NK-92 treated with Interleukin-12 subunit alpha and Interleukin-12 subunit beta, amount 100 ng/mL, for 24 hours (cell line): ENCODE results near the gene FOXP3.
"Not testable (repeated sequence)": the region's sequence is repeated elsewhere in the genome, so short reads cannot be mapped to it uniquely, and the experiment has no call there.

Experiments used
- DNase-seq: peaks from one replicate; lab custom pipeline; 2025; lab: John Stamatoyannopoulos, UW

Gene FOXP3, protein sequence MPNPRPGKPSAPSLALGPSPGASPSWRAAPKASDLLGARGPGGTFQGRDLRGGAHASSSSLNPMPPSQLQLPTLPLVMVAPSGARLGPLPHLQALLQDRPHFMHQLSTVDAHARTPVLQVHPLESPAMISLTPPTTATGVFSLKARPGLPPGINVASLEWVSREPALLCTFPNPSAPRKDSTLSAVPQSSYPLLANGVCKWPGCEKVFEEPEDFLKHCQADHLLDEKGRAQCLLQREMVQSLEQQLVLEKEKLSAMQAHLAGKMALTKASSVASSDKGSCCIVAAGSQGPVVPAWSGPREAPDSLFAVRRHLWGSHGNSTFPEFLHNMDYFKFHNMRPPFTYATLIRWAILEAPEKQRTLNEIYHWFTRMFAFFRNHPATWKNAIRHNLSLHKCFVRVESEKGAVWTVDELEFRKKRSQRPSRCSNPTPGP

DNA sequence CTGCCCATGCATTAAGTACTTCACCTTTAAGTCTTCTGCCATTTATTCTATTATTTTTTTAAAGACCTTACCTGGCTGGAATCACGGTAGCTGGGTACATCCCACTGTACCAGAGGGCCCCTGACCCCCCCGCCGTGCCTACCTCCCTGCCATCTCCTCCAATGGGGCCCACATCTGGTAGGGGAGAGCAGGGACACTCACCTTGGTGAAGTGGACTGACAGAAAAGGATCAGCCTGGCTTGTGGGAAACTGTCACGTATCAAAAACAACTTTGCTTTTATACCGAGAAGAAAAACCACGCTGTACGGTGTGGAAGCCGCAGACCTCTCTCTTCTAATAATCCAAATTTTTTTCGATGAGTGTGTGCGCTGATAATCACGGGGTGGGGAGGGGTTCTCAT, at the start of gene FOXP3:
TSS of gene FOXP3 (minus strand) at position 251 of the 400 bp plus-strand sequence. CDS start 6,205 bp downstream, outside the sequence.
- DNase-seq, result no peak

DNA sequence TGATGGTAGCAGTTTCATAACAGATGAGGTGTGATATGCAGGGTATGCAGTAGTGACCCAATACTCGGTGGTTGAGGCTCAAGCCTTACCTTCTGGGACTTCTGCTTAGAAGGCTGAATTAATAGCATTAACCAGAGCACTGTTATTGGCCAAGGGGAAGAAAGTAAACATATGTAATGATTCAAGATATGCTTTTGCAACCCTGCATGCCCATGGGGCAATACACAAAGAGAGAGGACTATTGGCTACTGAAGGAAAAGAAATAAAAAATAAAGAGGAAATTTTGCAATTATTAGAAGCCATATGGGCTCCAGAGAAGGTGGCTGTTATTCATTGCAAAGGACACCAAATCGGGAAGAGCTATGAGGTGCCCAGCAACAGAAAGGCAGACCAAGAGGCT, 47.7 kb upstream of the FOXP3 start:
- DNase-seq, result no peak

DNA sequence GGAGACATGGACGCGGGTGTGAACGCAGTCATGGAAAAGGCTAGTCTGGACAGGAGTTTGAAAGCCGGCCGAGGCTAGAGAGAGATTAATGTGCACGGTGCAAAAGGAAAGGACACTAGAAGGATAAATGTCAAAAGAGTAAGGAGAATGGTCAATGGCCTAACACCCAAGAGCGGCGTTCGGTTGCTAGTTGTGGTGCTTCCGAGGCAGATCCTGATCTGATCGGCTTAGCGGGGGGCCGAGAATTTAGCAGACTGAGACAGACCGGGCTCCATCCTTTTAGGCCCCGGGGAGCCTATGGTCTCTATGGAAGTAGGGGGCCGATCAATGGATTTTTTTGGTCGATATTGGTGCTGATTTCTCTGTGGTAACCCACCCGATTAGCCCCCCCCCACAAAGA, 45.9 kb upstream of the FOXP3 start:
- DNase-seq, result no peak

DNA sequence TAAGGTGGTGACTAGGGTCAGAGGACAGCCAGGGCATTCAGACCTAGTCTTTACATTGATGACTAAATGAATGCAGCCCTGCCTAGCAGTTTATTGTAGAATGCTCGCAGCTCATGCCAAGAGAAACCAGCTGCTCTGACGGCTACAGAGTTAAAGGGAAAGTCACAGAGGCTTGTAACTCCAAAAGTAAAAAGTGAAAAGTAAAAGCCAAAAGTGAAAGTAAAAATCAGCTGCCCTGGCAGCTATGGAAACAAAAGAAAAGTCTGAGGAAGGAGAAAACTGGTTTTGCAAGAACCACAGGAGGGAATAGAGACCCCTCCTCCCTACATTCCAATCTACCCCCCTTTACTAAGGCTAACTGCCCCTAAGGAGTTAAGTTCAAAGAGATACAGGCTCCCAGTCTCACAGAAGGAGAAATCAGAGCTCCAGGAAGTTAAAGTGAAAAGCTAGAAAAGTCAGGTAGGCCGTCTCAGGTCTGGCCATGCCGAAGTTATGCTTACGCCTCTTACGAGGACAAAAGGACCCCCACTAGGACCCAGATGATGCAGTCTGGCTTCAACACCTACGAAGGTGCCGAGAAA, 45.0 kb upstream of the FOXP3 start:
- DNase-seq, result no peak

DNA sequence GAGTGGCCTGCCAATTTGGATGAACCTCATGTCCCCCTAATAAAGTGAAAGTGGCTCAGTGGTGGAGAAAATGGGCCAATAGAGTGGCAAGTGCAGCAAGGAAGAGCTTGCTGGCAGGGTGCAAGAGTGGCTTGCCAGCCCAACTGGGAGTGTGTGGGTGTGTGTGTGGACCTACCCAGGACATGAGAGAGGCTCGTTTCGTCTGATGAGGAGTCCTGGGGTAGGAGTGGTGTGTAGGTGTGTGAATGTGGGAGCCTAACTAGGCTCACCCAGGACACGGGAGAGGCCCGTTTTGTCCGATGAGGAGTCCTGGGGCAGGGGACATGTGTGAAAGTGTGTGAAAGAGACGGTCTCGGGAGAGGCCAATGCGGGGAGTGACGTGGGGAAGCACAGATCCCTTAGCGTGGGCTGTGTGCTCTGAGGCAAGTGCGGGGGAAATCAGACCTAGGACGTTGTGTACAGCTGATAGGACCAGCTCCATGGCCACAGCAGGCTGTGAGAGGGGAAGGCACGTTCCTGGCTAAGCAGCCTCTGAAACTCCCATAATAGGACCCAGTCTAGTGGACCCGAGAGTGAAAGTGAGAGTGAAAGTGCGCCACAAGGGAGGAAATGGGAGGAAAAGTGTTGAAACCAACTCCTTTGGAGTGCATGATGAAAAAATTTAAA, 44.2 kb upstream of the FOXP3 start:
- DNase-seq, result no peak

DNA sequence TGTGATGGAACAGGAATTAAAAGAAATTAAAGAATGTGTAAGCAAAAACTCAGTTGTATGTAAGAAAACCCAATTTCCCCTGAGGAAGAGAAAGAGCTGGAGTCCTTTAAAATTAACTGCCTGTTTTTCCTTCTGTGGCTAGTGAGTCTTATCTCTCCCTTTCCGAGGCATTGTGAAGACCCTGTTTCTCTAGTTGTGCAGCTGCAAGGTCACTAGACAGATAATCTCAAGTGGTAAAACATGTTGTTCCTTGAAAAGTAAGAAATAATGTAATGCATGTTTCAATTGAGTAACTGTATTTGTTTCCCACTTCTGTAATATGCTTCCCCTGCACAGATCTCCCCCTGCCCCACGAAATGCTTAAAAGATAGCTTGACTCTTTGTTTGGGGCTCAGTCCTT, 43.3 kb upstream of the FOXP3 start:
- DNase-seq, result not testable (repeated sequence)

DNA sequence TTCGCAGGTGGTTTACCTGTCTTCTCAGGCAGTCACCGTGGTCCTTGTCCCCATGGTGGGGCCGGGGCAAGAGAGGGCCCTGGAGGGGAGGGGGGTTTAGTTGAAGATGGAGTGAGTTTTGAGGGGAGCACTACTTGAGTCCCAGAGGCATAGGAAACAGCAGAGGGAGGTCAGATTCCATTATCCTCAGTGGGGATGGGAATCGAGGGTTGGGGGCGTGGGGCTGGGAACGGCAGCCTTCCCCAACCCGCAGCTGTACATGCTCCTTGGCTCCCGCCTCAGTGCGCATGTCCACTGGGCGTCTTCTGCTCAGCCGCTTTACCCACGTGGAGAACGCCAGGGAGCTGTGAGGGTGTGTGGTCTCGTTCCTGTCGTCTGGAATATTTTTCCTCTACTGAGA, 38.8 kb upstream of the FOXP3 start, which contains the start of gene GAGE10:
TSS of gene GAGE10 (plus strand) at position 301 of the 400 bp plus-strand sequence. CDS start 1,214 bp downstream, outside the sequence.
- DNase-seq, result no peak

DNA sequence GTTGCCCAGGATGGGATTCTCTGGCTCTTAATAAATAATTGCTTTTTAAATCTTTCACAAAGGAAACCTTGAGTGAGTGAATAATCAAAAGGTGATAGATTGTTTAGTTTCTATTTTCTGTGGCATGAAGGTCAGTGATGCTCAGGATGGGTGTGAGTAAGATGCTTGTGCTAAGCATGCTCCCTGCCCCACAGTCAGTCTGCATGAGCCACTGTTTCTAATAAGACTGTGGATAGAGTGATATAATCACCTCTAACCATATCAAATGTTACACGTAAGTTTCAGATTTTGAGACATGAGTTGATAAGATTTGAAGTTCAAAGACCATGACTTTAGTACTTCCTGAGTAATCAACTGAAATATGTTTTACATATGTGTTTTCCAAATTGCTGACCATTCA, 36.2 kb upstream of the FOXP3 start:
- no peak for DNase-seq

DNA sequence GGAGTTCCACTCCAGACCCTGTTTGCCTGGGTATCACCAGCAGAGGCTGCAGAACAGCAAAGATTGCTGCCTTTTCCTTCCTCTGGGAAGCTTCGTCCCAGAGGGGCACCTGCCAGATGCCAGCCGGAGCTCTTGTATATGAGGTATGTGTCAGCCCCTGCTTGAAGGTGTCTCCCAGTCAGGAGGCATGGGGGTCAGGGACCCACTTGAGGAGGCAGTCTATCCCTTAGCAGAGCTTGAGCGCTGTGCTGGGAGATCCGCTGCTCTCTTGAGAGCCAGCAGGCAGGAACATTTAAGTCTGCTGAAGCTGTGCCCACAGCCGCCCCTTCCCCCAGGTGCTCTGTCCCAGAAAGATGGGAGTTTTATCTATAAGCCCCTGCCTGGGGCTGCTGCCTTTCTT, 34.8 kb upstream of the FOXP3 start:
- DNase-seq, result not testable (repeated sequence)

DNA sequence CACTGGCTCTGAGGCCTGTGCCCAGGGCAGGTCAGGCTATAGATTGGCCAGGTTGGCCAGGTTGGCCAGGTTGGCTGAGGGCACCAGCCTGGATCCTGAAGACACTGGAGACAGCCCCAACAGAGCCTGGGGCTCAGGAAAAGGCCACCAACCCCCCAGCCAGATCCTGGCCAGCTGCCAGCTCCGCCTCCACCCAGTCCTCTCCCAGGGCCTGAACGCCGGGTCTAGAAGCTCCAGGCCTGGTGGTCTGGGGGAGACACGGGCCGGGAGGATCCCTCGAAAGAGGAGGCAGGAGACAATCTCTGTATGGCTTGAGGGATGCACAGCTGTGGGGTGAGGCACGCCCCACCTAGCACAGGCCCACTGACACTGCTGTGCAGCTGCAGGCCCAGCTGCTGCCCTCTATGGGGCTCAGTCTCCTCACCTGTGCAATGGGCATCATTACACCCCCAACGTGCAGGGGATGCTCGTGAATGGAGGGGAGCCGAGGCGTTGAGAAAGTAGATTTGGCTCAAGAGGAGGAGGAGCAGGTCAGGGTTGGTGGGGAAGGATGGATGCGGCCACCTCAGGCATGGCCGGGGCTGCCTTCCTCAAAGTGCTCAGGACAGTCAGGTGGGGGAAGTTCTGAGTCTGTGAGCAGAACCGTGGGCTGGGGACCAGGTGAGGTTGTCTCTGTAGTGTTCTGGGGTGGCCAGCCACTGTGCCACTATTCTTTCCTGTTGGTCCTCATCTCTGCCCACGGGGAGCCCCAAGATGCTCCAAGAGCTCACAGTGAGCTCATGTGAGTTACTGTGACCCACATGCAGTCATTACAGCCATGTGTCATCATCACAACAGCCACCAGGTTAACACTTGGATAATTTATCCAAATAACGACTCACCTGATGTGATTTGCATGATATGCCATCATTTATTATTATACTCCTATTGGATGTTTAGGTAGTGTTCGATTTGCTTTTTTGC, 28.2 kb upstream of the FOXP3 start:
- no peak for DNase-seq

DNA sequence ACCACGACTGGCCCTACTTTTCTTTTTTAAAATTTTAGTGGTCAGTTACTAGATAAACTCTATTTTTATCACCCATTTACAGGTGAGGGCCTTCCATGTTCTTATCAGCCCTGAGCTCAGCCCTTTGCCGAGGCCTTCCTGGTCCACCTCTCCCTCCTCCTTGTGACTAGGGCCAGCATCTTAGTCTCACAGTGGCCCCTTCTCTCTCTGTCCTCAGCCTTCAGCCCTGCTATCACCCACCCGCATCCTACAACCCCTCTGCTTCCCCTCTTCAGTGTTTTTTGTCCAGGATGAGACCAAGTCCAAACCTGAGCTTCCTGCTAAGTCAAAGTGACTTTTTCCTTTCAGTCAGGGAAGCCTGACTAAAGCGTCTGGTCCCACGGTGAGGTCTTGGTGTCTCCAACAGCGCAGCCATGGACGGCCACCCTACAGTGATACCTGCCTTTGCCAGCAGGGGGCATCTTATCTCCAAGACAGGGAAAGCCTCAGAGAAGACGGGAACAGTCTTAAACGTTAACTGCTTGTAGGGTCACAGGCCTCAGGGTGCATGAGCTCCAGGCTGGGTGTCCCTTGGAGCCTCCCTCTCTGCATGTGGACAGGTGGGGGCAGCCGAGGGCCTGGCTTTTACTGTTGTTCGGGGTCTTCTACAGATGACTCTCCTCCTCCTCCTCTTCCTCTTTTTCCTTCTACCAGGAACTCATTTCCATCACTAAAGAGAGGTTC, 27.3 kb upstream of the FOXP3 start:
- DNase-seq, result peak; percentile 18

DNA sequence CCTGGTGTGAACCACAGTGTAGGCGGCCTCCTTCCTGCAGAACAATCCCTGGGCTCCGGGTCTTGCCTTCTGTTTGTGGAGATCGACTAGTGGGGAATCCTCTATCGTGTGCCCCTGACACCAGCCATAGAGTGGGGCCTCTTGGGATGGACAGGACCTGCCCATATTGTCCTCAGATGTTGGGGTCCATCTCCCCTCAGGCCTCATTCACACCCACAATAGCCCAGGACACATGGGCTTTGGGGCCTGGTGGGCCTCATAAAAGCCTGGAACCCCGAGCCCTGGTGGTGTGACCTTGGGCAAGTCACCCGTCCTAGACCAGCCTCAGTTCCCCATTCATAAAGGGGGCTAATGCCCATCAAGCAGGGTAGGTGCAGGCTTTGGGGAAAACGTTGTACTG, 25.7 kb upstream of the FOXP3 start:
- no peak for DNase-seq

DNA sequence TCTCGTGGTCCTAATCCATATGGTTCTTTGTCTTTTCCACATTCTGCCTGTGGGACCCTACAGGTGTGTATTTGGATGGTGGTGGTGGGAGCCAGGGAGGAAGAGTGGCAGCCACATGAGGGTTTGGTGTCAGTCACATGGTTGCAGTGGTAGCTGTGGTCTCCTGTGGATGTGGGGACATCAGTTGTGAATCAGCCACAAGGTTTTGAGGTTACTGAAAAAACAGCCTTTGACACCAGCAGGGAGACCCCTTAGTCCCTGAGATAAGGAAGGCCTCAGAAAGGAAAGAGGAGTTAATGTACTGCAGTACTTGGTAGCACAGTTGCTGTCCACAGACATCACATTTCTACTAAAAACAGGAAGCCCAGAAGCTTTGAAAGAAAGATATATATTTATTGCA, 23.2 kb upstream of the FOXP3 start:
- no peak for DNase-seq

DNA sequence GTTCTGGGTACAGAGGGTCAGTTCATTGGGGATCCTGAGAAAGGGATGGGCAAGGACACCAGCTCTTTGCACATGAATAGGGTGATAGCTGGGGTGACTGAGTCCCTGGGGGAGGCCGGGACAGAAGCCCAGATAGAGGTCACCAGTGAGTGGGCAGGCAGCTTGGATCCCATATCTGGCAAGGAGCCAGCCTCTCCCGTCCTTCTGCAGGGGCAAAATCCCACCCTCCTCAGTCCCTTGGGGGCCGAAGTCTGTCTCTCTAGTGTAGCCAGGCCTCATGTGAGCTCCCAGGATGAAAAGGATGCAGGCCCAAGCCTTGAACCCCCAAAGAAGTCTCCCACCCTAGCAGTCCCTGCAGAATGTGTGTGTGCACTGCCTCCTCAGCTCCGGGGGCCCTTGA, 22.1 kb upstream of the FOXP3 start:
- DNase-seq, result no peak

DNA sequence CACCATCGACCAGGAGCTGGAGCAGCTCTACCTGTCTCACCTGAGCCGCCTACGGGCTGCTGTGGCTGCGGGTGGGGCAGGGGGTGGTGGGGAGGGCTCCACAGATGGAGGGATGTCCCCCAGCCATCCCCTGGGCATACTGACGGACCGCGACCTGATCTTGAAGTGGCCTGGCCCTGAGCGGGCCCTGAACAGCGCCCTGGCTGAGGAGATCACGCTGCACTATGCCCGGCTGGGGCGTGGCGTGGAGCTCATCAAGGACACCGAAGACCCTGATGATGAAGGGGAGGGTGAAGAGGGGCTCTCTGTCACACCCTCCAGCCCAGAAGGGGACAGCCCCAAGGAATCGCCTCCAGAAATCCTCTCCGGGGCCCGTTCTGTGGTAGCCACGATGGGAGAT, 21.6 kb upstream of the FOXP3 start:
- no peak for DNase-seq

DNA sequence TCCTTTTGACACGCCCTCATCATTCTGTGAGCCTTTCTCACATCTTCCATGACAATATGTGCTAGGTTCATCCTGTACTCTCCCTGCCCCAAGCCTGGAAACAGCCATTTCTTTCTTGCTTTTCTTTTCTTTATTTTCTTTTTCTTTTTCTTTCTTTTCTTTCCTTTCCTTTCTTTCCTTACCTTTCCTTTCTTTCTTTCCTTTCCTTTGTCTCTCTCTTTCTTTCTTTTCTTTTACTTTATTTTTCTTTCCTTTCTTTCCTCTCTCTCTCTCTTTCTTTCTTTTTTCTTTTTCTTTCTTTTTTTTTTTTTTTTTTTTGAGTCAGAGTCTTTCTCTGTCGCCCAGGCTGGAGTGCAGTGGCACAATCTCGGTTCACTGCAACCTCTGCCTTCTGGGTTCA, 19.7 kb upstream of the FOXP3 start:
- no peak for DNase-seq

DNA sequence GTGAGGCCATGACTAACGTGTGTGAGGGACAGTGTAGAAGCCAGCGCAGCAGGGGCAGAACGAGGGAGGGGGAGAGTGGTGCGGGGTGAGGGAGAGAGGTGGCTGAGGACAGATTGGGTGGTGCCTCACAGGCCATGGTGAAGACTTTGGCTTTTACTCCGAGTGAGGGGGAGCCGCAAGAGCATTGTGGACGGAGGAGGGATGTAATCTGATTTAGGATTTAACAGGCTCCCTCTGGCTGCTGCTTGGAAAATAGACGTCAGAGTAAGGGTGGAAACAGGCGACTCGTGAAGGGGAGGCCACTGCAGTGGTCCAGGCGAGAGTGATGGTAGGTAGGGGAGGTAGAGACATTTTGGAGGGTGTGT, 18.1 kb upstream of the FOXP3 start:
- DNase-seq, result no peak

DNA sequence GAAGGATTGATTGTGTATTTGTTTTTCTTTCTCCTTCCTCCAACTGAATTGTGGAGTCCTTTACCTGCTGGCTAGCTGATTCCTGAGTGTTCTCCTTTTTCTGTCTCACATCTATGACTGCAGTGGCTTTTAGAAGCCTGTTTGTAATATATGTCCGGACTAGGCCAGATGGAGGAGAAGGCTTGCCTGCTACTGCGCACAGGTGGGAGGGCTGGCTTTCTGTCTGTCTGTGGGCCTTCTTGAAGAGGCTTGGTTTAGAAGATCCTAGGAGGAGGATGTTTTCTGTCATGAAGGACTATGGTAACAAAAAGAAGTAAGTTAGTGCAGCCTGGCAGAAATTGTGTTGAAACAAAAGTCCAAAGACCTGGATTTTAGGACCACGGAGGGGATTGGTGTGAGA, 13.6 kb upstream of the FOXP3 start:
- DNase-seq, result no peak

DNA sequence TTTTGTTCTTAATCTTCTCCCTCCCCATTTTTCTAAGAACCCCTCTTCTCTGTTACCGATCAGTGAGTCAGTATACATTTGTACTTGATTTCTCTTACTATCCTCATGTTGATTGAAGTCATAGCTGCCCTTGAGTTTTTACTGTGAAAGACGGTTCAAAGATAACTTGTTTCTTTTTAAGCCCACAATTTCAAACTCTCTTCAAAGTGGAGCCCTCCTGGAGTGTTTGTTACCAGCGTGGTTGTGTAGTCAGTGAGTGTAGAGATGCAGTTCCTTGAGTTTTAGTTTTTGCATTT, 13.0 kb upstream of the FOXP3 start:
- DNase-seq, result no peak

DNA sequence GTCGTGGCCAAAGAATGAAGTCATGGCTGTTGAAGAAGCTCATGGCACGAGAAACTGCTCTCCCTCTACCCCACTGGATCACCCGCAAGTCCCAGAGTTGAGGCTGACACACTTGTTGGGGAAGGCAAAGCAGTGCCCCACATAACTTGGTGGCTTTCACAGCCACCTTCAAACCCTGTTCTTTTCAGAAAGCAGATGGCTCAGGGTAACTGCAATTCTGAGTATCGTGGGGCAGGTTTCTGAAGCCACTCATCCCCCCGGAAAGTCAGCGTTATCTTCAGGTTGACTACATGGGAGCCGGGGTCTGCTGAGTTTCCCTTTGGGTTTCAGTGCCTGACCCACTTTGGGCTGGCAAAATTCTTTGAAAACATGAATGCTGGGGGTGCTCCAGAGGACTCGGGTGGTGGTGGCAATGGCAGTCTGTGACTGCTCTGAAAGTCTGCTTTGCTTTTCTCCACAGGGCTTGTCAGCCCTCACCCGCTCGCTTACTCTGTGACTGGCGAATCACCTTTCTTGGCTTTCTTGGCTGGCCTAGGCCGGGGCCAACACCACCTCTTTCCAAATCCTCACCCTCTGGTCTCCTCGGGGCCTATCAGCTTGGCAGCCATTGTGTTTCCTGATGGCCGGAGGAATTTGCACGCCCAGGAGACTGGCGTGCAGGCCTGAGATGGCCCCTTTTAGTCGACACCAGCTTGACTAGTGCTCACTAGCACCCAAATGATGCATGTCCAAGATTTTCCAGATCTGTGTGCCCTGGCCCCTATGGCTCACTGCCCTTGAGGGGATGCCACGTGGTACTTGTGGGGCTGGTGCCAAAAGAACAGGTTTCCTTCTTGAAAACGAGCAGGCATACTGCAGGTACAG, 12.4 kb upstream of the FOXP3 start:
- no peak for DNase-seq

DNA sequence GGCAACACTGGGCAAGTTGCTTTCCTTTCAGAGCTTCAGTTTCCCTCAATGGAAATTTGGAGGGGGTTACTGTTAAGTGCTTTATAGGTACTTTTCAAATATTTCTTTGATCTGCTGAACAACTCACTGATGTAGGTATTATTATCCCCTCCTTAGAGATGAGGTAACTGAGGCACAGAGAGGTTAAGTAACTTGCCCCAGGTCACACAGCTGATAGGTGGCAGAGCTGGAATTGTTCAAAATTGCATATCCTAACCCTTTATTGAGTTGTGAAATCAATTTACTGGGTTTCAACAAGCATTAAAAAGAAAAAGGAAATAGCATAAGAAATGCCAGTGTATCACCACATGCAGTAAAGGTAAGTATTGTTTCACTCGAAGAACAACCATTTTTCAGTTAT, 11.7 kb upstream of the FOXP3 start:
- no peak for DNase-seq
